ENCODE results near the gene RNF111.

The RNF111 gene

GRCh38 chr15:59042041-59042440 lies 54.6 kb downstream of the RNF111 start:
- Histone ChIP-seq H3K79me2 (ENCODE audit: insufficient read depth, low read depth) (peaks cover 20% of the 10 kb centered on the region; the same call in 1 of the 2 replicates), H3K4me2 (no peak overlapping the region), H3K4me3 (IDR thresholded peaks at IDR 0.05; ENCODE audit: insufficient read depth, low read depth, low read length) (no peak overlapping the region), H4K20me1 (ENCODE audit: insufficient read depth) (no peaks in the 10 kb centered on the region), H3K27me3 (ENCODE audit: insufficient read depth, low read depth) (no peaks in the 10 kb centered on the region), H3K9ac (no peak overlapping the region), H3K4me1 (ENCODE audit: low read depth, poor library complexity, severe bottlenecking) (peaks cover 9% of the 10 kb centered on the region), H3K36me3 (ENCODE audit: insufficient read depth) (no peaks in the 10 kb centered on the region), H3K27ac (no peak overlapping the region), H2AFZ (ENCODE audit: low read depth) (no peak overlapping the region)
- no peak for TF ChIP-seq CTCF (conservative IDR thresholded peaks at IDR 0.05; ENCODE audit: low read depth, low read length)

DNA sequence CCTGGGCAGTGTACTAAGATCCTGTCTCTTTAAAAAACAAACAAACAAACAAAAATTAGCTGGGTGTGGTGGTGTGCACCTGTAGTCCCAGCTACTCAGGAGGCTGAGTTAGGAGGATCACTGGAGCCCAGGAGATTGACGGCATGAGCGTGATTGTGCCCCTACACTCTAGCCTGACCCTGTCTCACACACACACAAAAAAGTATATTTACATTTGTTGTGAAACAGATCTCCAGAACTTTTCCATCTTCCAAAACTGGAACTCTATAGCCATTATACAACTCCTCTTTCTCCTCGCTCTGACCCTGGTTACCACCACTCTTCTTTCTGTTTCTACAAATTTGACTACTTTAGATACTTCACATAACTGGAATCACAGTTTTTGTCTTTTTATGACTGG lies 61.4 kb downstream of the RNF111 start:
- H3K36me3 ChIP-seq (ENCODE audit: insufficient read depth), result no peaks in the 10 kb centered on the region
- TF ChIP-seq CTCF (conservative IDR thresholded peaks at IDR 0.05; ENCODE audit: low read depth, low read length), result no peak
- H3K79me2 ChIP-seq (ENCODE audit: insufficient read depth, low read depth), result peaks cover 15% of the 10 kb centered on the region

DNA sequence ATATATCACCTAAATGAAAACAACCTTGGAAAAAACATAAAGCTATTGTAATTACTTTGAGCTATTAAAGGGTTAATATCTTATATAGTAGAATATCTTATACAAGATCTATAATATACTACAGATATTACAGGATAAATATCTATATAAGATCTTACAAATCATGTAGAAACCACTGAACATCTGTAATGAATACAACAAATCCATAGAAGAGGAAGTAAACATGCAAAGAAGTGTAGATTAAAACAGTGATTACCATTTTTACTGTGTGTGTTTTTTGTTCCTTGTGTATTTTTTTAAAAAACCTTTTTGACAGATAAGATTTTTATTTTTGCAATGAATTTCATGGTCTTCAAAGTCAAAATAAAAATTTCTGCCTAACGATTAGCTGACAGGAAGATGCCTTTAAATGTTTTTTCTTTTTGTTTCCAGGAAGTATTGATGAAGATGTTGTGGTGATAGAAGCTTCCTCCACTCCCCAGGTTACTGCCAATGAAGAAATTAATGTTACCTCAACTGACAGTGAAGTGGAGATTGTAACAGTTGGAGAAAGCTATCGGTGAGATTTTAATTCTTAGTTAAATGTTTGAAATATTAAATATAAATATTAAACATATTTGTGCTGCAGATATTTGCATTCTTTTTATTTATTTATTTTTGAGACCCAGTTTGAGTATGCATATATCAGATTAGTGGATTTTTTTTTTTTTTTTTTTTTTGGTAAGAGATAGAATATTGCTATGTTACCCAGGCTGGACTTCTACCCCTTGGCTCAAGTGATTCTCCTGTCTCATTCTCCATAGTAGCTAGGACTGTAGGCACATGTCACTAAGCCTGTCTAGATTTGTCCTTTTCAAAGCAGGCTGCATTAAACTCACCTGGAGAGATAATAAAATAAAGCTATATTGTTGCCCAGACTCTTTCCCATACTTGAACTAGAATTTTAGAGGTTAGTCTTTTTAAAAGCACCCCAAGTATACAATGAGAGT lies 64.7 kb downstream of the RNF111 start:
- Histone ChIP-seq H3K27ac (no peak overlapping the region), H3K4me2 (no peak overlapping the region)

More for the DNA sequence above, 61.4 kb downstream of the RNF111 start:
- Histone ChIP-seq H3K4me3 (IDR thresholded peaks at IDR 0.05; ENCODE audit: insufficient read depth, low read depth, low read length) (no peak overlapping the region), H3K4me2 (no peak overlapping the region), H3K27me3 (ENCODE audit: insufficient read depth, low read depth) (no peaks in the 10 kb centered on the region), H3K9ac (no peak overlapping the region), H3K4me1 (ENCODE audit: low read depth, poor library complexity, severe bottlenecking) (no peaks in the 10 kb centered on the region), H3K27ac (no peak overlapping the region), H2AFZ (ENCODE audit: low read depth) (no peak overlapping the region), H4K20me1 (ENCODE audit: insufficient read depth) (no peaks in the 10 kb centered on the region)

DNA sequence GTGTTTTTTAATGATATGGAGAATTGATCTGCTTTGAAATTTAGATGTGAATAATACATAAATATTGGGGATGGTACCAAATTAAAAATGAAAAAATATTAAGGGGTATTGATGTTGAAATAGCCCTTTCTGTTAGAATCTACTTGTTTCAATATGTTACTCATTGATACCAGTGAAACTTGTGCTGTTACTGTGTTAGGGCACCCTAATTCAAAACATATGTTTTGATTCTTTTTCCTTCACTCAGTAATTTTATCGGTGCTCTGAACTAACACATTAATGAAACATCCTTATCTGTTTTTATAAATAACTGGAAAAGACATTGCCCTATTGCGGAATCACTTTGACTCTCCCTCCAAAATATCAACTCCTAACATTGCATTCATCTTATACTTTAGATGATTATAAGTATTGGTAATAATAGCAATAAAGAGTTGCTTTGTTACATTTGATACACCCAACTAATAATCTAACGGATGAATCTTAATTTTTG lies 65.5 kb downstream of the RNF111 start:
- Histone ChIP-seq H3K27me3 (ENCODE audit: insufficient read depth, low read depth) (no peaks in the 10 kb centered on the region), H3K4me2 (no peak overlapping the region), H3K4me1 (ENCODE audit: low read depth, poor library complexity, severe bottlenecking) (no peaks in the 10 kb centered on the region), H3K4me3 (IDR thresholded peaks at IDR 0.05; ENCODE audit: insufficient read depth, low read depth, low read length) (no peak overlapping the region), H3K79me2 (ENCODE audit: insufficient read depth, low read depth) (peaks cover 2% of the 10 kb centered on the region; the same call in 1 of the 2 replicates), H3K36me3 (ENCODE audit: insufficient read depth) (no peaks in the 10 kb centered on the region), H3K27ac (no peak overlapping the region), H4K20me1 (ENCODE audit: insufficient read depth) (no peaks in the 10 kb centered on the region), H3K9ac (no peak overlapping the region), H2AFZ (ENCODE audit: low read depth) (no peak overlapping the region)
- TF ChIP-seq CTCF (conservative IDR thresholded peaks at IDR 0.05; ENCODE audit: low read depth, low read length), result no peak

More for the DNA sequence above, 64.7 kb downstream of the RNF111 start:
- Histone ChIP-seq H3K27me3 (ENCODE audit: insufficient read depth, low read depth) (no peaks in the 10 kb centered on the region), H3K4me1 (ENCODE audit: low read depth, poor library complexity, severe bottlenecking) (no peaks in the 10 kb centered on the region), H3K9ac (no peak overlapping the region), H4K20me1 (ENCODE audit: insufficient read depth) (no peaks in the 10 kb centered on the region), H2AFZ (ENCODE audit: low read depth) (no peak overlapping the region), H3K4me3 (IDR thresholded peaks at IDR 0.05; ENCODE audit: insufficient read depth, low read depth, low read length) (no peak overlapping the region), H3K79me2 (ENCODE audit: insufficient read depth, low read depth) (peaks cover 9% of the 10 kb centered on the region), H3K36me3 (ENCODE audit: insufficient read depth) (no peaks in the 10 kb centered on the region)
- no peak for TF ChIP-seq CTCF (conservative IDR thresholded peaks at IDR 0.05; ENCODE audit: low read depth, low read length)

Measured in KMS-11 (cell line).